ENCODE results near the gene ANKRD36.
"Not testable (repeated sequence)": the region's sequence is repeated elsewhere in the genome, so short reads cannot be mapped to it uniquely, and the experiment has no call there.

Gene ANKRD36

GRCh38 chr2:97113050-97113881 lies at the start of gene ANKRD36:
Gene ANKRD36, plus strand, starts transcription at chr2:97113153. Its CDS starts 587 bp downstream, at chr2:97113740.
- DNase-seq = not testable (repeated sequence)

GRCh38 chr2:97066030-97066429 lies 46.9 kb upstream of the ANKRD36 start:
- not testable (repeated sequence) for DNase-seq

GRCh38 chr2:97067279-97068004 lies 45.5 kb upstream of the ANKRD36 start:
- no peak for DNase-seq

GRCh38 chr2:97068074-97068473 lies 44.9 kb upstream of the ANKRD36 start:
- DNase-seq = no peak

GRCh38 chr2:97068722-97069121 lies 44.2 kb upstream of the ANKRD36 start:
- DNase-seq = not testable (repeated sequence)

- DNase-seq = not testable (repeated sequence)
Observed at GRCh38 chr2:97070915-97071314, 42.0 kb upstream of the ANKRD36 start.

GRCh38 chr2:97077213-97077612 lies 35.7 kb upstream of the ANKRD36 start:
- DNase-seq = not testable (repeated sequence)

- DNase-seq = not testable (repeated sequence)
Observed at GRCh38 chr2:97080855-97081254, 32.1 kb upstream of the ANKRD36 start.

- DNase-seq = not testable (repeated sequence)
Observed at GRCh38 chr2:97082206-97082605, 30.7 kb upstream of the ANKRD36 start.

- not testable (repeated sequence) for DNase-seq
Observed at GRCh38 chr2:97083516-97083915, 29.4 kb upstream of the ANKRD36 start.

GRCh38 chr2:97085093-97085492 lies 27.9 kb upstream of the ANKRD36 start:
- not testable (repeated sequence) for DNase-seq

- not testable (repeated sequence) for DNase-seq
Observed at GRCh38 chr2:97088706-97089105, 24.2 kb upstream of the ANKRD36 start.

- DNase-seq = not testable (repeated sequence)
Observed at GRCh38 chr2:97092946-97093345, 20.0 kb upstream of the ANKRD36 start.

- DNase-seq = not testable (repeated sequence)
Observed at GRCh38 chr2:97093983-97094771, 18.8 kb upstream of the ANKRD36 start.

- DNase-seq = peak; percentile 15
Observed at GRCh38 chr2:97094772-97095611, 18.0 kb upstream of the ANKRD36 start, which contains the start of gene FAHD2B. Gene FAHD2B, minus strand, starts transcription at chr2:97094882. Its CDS starts 3,176 bp downstream, at chr2:97091706.

GRCh38 chr2:97095661-97096060 lies 17.3 kb upstream of the ANKRD36 start:
- no peak for DNase-seq

GRCh38 chr2:97098786-97099372 lies 14.1 kb upstream of the ANKRD36 start:
- not testable (repeated sequence) for DNase-seq

- not testable (repeated sequence) for DNase-seq
Observed at GRCh38 chr2:97106878-97107277, 6.1 kb upstream of the ANKRD36 start.

- DNase-seq = not testable (repeated sequence)
Observed at GRCh38 chr2:97111246-97111645, 1.7 kb upstream of the ANKRD36 start.

- DNase-seq = not testable (repeated sequence)
Observed at GRCh38 chr2:97112320-97113049, 468 bp upstream of the ANKRD36 start.

- DNase-seq = not testable (repeated sequence)
Observed at GRCh38 chr2:97113882-97114255, 916 bp downstream of the ANKRD36 start.

Data from NCI-H526 treated with DMSO at 0.1 percent for 48 hours (cell line).